Right lobe of liver (tissue), 4 donors: ENCODE measurements around the gene G3BP1.

Experiments used
- CTCF ChIP-seq, 4 donors: fragments of 200-600 bp in 3 of 4; fragments of 450-650 bp in 1 of 4; IDR thresholded peaks; one replicate each; pipeline versions ENCODE4 v1.5.1 to v1.8.0; 2016 to 2022; ENCODE audit warnings: antibody characterized with exemption in 4 of 4, mild to moderate bottlenecking in 2 of 4
- POLR2A ChIP-seq: fragments of 450-650 bp; IDR thresholded peaks from one replicate; pipeline ENCODE4 v1.6.1; 2017; ENCODE audit warnings: antibody characterized with exemption, mild to moderate bottlenecking
- donor health status: DM: no; HTN: no; CAD: no.
- donor health status: DM: no; HTN: no; CAD: no.
- donor health status: DM: no; HTN: yes; CAD: no.

- no peak for TF ChIP-seq CTCF (IDR thresholded peaks at IDR 0.05)
- no peak for TF ChIP-seq POLR2A
Measured at GRCh38 chr5:151800532-151800931, 28.8 kb downstream of the G3BP1 start.
